ENCODE data around the gene E2F6. TPM values are rescaled to one million over a fixed set of nuclear protein-coding genes. Genes with fewer than 3 reads are reported as not detected.

Gene E2F6
- polyA plus RNA-seq, 3 donors, result 3.5 to 6.4 (median 3.7) TPM

- Mint-ChIP-seq H3K4me3 (peak overlapping the region in 1 of 2 donors; percentile 61), H3K27ac (no peak overlapping the region), H3K4me1 (peaks cover 6% of the 10 kb centered on the region), H3K27me3 (ENCODE audit: low read depth in 3 of 3) (peaks cover 43 to 56% (median 50%) of the 10 kb centered on the region in 3 donors), H3K36me3 (peaks cover 2% of the 10 kb centered on the region in 2 donors), H3K9me3 (peaks cover 0 to 6% (median 4%) of the 10 kb centered on the region in 7 donors)
- Histone ChIP-seq H3K27me3 (ENCODE audit: control insufficient read depth in 2 of 2, insufficient read depth in 2 of 2, low read length in 2 of 2) (peaks cover 48 to 51% of the 10 kb centered on the region in 2 donors), H4K20me1 (ENCODE audit: insufficient read depth, low read length) (no peaks in the 10 kb centered on the region), H3K4me1 (ENCODE audit: control insufficient read depth in 1 of 2, insufficient read depth in 2 of 2, low read length in 2 of 2) (peaks cover 0 to 2% of the 10 kb centered on the region in 2 donors), H2AFZ (ENCODE audit: insufficient read depth, low read depth, low read length, poor library complexity, severe bottlenecking) (no peak overlapping the region), H3K9me3 (replicated peaks in 1 of 2; ENCODE audit: control insufficient read depth in 1 of 2, insufficient read depth in 1 of 2, low read length in 2 of 2) (peaks cover 0 to 10% of the 10 kb centered on the region in 2 donors), H3K27ac (ENCODE audit: low read depth in 1 of 2, low read length in 2 of 2) (no peak overlapping the region), H3K4me3 (replicated peaks in 1 of 3; ENCODE audit: low read depth in 2 of 3, low read length in 3 of 3) (no peak overlapping the region), H3K79me2 (ENCODE audit: insufficient read depth, low read length) (no peaks in the 10 kb centered on the region), H3K9ac (ENCODE audit: insufficient read depth, low read length, poor library complexity, severe bottlenecking) (no peak overlapping the region), H3K36me3 (replicated peaks in 1 of 2; ENCODE audit: control insufficient read depth in 1 of 2, insufficient read depth in 2 of 2, low read length in 2 of 2) (no peaks in the 10 kb centered on the region), H3K4me2 (replicated peaks; ENCODE audit: extremely low read depth, low read length, poor library complexity, severe bottlenecking) (no peak overlapping the region)
- intact Hi-C loops (cut with micrococcal nuclease), result loop anchor here (1.0 to 5.0 kb wide), 4 partner anchors 103 to 1528 kb away; no protein-coding TSS in a partner anchor
- 46% methylated on average over 9 of the region's 12 CpGs for WGBS (ENCODE audit: insufficient coverage)
- no peak for TF ChIP-seq CTCF (IDR thresholded peaks at IDR 0.05)
- peak in 2 of 3 donors; percentile 4 to 38 for DNase-seq
These were observed 13.1 kb upstream of the E2F6 start for GRCh38 chr2:11478899-11479605.

- H3K36me3 ChIP-seq (replicated peaks in 1 of 2; ENCODE audit: control insufficient read depth in 1 of 2, insufficient read depth in 2 of 2, low read length in 2 of 2), result no peaks in the 10 kb centered on the region
- H3K4me1 Mint-ChIP-seq, result peaks cover under 1% of the 10 kb centered on the region
- no peaks in the 10 kb centered on the region for H3K9me3 ChIP-seq (replicated peaks in 1 of 2; ENCODE audit: control insufficient read depth in 1 of 2, insufficient read depth in 1 of 2, low read length in 2 of 2)
- H3K4me3 ChIP-seq (replicated peaks in 1 of 3; ENCODE audit: low read depth in 2 of 3, low read length in 3 of 3), result no peak overlapping the region
- H3K27me3 Mint-ChIP-seq (ENCODE audit: low read depth in 3 of 3), result peaks cover 32 to 45% (median 41%) of the 10 kb centered on the region in 3 donors
- H3K9me3 Mint-ChIP-seq, result peaks cover 0 to 8% (median under 1%) of the 10 kb centered on the region in 7 donors
- no CpG with 5 or more reads among the region's 2 CpGs for WGBS (ENCODE audit: insufficient coverage)
- no peak overlapping the region for H3K27ac Mint-ChIP-seq
- H3K36me3 Mint-ChIP-seq, result peaks cover under 1% of the 10 kb centered on the region in 2 donors
- H3K27me3 ChIP-seq (ENCODE audit: control insufficient read depth in 2 of 2, insufficient read depth in 2 of 2, low read length in 2 of 2), result peaks cover 37 to 41% of the 10 kb centered on the region in 2 donors
- no peak overlapping the region for H3K4me3 Mint-ChIP-seq
- H3K4me1 ChIP-seq (ENCODE audit: control insufficient read depth in 1 of 2, insufficient read depth in 2 of 2, low read length in 2 of 2), result peaks cover 0 to under 1% of the 10 kb centered on the region in 2 donors
- TF ChIP-seq CTCF (IDR thresholded peaks at IDR 0.05), result peak; percentile 93
- no peaks in the 10 kb centered on the region for H3K79me2 ChIP-seq (ENCODE audit: insufficient read depth, low read length)
- H3K9ac ChIP-seq (ENCODE audit: insufficient read depth, low read length, poor library complexity, severe bottlenecking), result no peak overlapping the region
- H3K4me2 ChIP-seq (replicated peaks; ENCODE audit: extremely low read depth, low read length, poor library complexity, severe bottlenecking), result no peak overlapping the region
- no peak overlapping the region for H3K27ac ChIP-seq (ENCODE audit: low read depth in 1 of 2, low read length in 2 of 2)
- no peaks in the 10 kb centered on the region for H4K20me1 ChIP-seq (ENCODE audit: insufficient read depth, low read length)
- intact Hi-C loops (cut with micrococcal nuclease), result loop anchor here (1.0 to 5.0 kb wide), 4 partner anchors 104 to 1529 kb away; no protein-coding TSS in a partner anchor
- DNase-seq, result peak; percentile 61 to 84 (median 75)
- H2AFZ ChIP-seq (ENCODE audit: insufficient read depth, low read depth, low read length, poor library complexity, severe bottlenecking), result no peak overlapping the region
These were observed 12.0 kb upstream of the E2F6 start for GRCh38 chr2:11477994-11478393.

Data from CD14-positive monocyte (primary cell).